GOT3 (cell line): ENCODE measurements around the gene NOD2.

ENCODE experiments used
- DNase-seq: peaks from one replicate; lab custom pipeline; 2025; ENCODE audit warnings: mixed read lengths; lab: John Stamatoyannopoulos, UW

NOD2 gene

GRCh38 chr16:50692999-50693781 lies at the start of gene NOD2:
Gene NOD2, plus strand, starts transcription at chr16:50693606. Its CDS starts 5,890 bp downstream, at chr16:50699496.
- DNase-seq: no peak

DNA sequence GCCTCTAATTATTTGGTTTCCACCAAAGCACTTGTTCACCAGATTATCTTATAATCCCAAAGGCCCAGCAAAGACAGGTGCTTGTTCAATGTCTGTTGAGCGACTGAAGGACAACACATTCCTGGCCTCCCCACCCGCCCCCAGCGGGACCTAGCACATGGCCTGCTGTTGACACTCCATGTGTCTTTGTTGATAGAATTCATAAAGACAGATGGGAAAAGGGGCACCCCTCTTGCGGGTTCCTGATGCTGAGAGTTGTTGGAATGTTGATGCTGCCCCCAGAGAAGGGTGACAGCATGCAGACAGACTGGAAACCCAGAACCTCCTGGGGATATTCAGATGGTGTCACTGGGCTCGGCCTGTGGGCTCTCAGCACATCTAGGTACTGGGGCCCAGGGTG lies 49.2 kb upstream of the NOD2 start:
- DNase-seq: no peak

GRCh38 chr16:50644729-50645128 lies 48.7 kb upstream of the NOD2 start:
- no peak for DNase-seq

DNA sequence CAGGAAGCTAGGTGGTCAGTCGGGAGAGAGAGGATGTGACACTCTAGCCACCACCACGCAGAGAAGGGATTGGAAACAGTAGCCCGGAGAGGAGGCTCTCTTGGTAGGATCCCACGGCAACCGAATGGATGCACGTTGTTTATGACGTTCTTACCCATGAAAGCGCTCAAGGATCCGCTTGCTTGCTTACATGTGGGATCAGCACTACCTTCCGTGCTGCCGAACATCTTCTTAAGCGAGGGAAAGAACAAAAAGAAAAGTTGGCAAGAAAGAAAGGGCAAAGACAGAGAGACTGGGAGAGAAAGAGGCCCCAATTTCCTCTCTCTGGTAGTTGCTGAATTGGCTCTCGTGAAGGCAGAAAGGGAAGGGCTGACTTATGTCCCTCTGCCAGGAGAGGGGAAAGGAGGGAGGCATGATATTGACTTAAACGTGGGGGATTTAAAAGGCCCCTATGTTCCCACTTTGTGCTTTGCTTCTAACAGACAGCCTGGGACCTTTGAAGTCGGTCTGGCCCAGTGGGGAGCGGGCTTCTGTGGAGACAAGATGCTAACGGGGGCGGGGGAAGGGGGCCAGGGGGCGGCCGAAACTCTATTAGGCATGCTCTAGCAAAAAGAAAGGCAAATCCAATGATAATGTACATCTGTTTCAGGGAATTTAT lies 47.7 kb upstream of the NOD2 start:
- DNase-seq: no peak

DNA sequence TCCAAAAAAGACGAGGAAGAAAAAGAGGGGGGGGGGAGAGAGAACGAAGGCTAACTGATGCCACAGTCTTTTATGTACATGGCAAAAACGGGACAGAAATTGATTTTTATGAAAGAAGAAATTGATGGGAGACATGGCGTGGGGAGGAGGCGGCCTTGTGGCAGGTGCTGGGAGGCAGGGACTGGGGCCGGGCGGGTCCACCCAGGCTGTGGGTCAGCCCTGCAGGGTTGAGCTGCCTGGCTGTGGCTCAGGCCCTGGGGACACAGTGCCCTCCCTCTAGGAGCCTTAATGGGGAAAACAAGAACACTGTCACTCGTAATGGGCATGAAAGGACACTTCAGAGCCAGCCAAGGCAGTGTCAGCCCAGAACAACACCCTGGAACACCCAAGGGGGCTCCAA lies 47.1 kb upstream of the NOD2 start:
- DNase-seq: no peak

DNA sequence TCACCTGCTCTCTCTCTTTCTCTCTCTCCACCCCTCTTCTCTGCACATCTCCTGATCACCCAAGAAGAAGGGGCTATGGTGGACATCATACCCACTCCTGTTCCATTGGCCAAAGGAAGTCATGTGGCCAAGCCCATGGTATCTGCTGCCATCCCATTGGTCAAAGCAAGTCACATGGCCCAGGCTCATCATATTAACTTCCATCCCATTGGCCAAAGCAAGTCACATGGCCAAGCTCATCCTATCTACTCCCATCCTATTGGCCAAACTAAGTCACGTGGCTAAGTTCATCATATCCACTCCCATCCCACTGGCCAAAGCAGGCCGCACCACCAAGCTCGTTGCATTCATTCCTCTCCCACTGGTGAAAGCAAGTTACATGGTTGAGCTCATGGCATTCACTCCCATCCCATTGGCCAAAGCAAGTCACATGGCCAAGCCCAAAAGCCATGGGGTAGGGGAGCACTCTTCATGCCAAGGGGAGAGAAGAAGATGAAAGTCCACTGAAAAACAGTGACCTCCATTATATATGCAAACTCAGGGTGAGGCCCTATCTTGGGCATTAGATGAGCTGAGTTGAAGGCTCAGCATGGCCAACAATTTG lies 41.5 kb upstream of the NOD2 start:
- DNase-seq: no peak

GRCh38 chr16:50652836-50653425 lies 40.5 kb upstream of the NOD2 start:
- DNase-seq: no peak

DNA sequence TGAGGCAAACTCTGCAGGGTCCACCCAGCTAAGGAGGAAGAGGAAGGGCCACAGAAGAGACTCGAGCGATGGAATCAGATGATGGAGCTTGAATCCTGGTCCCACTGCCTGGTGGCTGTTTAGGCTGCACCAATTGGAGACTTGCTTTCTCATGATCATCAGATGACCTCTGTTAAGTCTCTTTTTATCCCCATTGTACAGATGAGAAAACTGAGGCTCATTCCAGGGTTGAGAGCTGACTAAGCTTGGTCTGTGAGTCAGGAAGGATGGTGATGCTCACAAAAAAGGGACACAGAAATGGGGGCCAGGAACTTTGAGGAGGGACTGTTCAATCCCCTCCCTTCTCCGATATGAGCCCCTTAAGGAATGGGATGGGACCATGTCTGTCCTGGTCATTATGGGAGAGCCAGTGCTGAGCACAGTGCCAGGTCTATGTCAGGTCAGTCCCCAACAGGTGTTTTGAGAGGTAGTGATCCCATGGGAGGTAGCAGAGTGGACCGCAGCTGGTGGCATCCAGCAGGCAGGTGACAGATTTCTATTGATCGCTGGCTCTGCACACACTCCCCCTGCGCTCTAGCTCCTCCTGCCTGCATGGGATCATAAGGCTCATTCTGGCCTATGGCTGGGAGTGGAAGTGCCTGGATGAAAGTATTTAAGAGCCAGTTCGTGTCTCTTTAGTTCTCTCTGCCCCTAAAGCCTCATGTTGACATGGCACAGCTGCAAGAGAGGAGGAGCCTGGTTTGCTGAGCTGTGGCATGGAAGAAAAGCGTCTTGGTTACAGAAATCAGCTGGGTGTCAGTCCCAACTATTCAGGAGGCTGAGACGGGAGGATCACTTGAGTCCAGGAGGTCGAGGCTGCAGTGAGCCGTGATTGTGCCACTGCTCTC lies 39.5 kb upstream of the NOD2 start:
- DNase-seq: no peak

GRCh38 chr16:50655558-50656055 lies 37.8 kb upstream of the NOD2 start:
- DNase-seq: no peak

GRCh38 chr16:50657241-50657640 lies 36.2 kb upstream of the NOD2 start:
- no peak for DNase-seq

DNA sequence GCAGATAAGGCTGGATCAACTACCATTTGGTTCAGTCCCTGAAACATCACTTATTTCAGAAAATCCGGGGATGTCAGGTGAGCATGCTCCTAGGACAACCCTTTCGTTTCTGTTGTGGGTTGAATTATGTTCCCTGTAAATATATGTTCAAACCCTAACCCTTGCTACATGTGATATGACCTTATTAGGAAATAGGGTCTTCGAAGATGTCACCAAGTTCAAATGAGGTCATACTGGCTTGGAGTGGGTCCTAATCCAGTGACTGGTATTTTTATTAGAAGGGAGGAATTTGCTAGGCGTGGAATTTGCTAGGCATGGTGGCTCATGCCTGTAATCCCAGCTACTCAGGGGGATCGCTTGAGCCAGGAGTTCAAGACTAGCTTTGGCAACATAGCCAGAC lies 33.6 kb upstream of the NOD2 start:
- no peak for DNase-seq

GRCh38 chr16:50662306-50662940 lies 31.0 kb upstream of the NOD2 start:
- no peak for DNase-seq

- DNase-seq: no peak
Measured at GRCh38 chr16:50664270-50664669, 29.1 kb upstream of the NOD2 start.

DNA sequence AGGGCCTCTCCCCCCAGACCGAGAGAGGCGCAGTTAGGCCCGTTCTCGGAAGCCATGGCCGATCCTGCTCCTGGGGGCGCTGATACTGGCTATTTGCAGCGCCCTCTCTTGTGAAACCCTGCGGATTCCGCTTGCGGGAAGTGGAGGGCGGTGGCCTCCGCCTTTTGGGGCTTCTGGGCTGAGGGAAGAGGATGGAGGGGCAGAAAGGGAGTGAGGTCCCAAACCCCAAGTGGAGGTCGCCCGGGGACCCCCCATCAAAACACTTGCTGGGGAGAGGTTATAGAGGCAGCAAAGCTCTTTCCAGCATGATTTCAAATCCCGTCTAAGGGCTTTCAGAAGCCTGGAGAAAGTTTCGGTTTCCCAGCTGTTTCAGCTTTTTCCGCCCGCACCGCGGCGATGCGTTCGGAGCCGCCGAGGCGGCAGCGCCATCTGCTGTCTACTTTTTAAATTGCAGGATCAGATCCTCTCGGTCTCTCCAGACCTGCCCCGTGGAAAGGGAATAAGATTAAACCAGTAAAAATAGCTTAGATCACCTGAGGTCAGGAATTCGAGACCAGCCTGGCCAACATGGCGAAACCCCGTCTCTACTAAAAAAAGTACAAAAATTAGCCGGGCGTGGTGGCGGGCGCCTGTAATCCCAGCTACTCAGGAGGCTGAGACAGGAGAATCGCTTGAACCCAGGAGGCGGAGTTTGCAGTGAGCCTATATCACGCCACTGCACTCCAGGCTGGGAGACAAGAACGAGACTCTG lies 28.1 kb upstream of the NOD2 start:
- peak; percentile 50 for DNase-seq

DNA sequence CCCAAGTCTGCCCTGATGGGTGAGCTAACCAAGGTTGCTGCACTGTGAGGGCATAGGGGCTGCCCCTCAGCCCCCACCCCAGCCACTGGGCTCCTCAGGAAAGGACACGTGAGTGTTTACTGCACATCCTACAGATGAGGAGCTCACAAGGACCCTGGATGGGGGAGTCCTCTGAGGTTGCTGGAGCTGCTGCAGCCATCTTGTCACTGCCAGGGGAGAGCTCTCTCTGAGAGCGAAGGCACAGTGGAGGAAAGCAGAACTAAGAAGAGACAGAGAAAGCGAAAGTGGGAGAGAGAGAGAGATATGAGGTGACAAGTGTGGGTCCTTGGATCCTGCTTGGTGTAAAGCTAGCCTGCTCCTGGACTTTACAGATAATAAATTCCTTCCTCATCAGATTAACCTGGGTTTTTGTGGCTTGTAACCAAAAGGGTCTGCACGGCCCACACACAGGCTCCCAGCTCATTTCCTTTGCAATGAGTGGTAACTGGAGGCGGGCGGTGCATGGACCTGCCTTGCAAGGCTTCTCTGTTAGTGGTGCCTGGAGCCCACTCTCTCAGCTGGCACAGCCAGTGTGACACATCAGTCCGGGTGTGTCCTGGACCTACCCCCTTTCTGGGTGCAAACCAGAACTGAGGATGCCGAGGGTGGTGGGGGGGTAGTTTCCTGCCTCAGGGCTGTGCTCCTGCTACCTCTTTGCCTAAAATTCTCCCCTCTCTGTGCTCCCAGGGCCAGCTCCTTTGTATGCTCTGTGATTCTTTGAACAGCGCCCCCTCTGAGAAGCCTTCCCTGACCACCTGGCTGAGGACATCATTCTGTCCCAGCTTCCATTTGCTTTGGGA lies 26.5 kb upstream of the NOD2 start:
- no peak for DNase-seq

DNA sequence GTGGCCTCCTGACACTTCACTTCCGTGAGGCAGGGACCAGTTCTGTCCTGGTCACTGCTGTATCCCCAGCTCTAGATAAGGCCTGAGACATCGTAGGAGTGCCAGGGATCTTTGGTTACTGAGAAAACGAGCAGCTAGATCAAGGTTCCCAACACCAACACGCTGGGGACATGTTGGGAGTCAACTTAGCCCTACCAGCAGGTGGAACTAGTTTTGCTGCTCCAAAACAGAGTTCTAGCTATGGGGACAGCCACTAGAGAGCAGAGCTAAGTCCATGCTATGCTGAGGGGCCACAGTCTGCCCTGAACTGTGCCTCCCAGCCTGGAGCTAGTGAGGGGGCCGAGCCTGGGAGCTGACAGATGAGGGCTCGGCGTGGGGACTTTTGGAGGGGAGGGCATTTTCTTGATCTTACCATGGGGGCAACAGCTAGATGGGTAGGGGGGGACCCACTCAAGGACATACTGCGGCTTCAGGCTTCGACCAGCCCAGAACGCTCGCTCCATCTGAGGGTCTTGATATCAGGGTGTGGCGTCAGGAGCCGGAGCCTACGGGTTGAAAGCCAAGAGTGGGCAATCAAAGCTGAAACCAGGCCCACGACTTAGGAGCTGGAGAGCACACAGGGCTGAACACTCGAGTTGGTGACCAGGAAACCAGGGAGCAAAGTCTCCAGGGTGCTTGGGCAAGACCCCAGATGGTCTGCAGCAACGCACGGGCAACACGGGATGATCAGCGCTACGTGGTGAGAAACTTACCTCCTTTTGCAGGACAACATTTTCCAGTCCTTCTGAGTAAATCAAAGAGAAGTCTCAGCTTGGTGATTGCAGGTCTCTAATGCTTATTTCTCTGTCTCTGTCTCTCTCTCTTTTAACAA lies 25.7 kb upstream of the NOD2 start:
- no peak for DNase-seq

- DNase-seq: no peak
Measured at GRCh38 chr16:50668368-50669008, 24.9 kb upstream of the NOD2 start.

- no peak for DNase-seq
Measured at GRCh38 chr16:50669741-50670140, 23.7 kb upstream of the NOD2 start.
